GM21381 (cell line): ENCODE measurements around the gene CDT1.
"Not testable (repeated sequence)": the region's sequence is repeated elsewhere in the genome, so short reads cannot be mapped to it uniquely, and the experiment has no call there.

Source experiments
- ATAC-seq: cut with Tn5 transposase; IDR thresholded peaks from one replicate; pipeline ENCODE4 v1.9.1; 2021; ENCODE audit warnings: mild to moderate bottlenecking, moderate library complexity; ENCODE audit not compliant: unreplicated experiment

CDT1 gene

DNA sequence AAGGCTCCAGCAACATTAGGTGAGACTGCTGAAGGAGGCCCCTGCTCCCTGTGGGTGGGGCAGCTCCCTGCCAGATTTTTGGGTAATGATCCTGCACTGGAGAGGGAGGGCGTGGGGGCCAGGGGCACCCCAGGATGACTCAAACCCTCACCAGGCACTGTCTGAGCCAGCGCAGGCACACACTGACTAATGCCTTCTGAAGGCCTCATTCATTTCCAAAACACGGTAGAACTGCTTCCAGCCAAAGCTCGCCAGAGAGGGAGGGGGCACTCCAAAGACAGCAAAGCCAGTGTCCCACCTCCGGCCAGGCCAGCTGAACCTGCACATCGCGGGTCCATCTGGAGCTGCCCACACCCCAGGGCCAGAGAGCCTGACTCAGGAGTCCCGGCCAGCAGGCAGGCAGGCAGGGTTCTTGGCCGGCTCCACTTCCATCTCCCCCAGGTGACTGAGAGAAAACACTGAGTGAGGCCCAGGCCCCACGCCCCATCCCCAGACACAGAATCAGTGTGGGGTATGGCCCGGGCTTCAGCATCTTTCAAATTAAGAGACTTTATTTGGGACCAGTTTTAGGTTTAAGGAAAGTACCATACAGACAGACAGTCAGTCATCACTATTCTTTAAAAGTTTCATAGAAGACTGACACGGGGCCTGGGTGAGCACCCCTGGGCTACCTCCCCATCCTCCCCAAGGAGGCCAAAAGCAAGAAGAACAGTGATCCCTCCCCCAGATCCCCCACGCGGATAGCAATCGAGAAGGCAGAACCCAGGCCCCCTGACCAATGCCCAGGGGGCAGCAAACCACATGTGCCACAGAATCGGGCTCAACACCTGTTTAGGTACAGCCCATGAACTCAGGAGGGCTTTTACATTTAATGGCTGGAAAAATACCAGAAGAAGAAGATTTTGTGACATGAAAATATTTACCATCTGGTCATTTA is 20.9 kb upstream of the CDT1 start:
- no peak for ATAC-seq

DNA sequence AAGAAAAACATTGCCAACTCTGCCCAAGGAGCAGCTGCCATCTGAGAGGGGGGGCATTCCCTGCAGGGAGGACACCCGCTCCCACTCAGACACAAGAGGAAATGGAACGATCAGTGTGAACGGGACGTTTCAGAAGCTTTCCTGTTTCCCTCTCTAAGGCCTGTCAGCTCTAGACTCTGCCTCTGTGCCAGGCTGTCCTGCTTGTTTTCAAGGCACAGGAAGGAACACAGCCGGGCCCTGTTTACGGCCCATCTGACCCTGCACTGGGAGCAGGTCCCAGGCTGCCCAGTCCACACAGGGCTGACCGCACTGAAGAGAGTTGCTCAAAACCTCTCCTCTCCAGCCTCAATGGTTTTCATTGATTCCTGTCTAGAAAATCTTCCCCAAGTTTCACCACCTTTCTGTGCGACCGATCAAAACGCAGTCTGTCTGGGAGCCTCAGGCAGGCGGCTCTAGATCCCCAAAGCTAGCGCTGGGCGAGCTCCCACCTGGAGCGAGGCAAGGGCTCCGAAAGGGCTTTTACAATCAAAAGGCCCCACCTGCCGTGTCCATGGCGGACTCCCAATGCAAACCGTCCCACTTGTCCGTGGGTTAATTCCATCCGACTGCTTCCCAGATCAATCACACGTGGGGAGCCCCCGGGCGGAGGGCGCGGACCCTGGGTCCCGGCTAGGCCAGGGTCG is 20.1 kb upstream of the CDT1 start:
- ATAC-seq, result no peak

DNA sequence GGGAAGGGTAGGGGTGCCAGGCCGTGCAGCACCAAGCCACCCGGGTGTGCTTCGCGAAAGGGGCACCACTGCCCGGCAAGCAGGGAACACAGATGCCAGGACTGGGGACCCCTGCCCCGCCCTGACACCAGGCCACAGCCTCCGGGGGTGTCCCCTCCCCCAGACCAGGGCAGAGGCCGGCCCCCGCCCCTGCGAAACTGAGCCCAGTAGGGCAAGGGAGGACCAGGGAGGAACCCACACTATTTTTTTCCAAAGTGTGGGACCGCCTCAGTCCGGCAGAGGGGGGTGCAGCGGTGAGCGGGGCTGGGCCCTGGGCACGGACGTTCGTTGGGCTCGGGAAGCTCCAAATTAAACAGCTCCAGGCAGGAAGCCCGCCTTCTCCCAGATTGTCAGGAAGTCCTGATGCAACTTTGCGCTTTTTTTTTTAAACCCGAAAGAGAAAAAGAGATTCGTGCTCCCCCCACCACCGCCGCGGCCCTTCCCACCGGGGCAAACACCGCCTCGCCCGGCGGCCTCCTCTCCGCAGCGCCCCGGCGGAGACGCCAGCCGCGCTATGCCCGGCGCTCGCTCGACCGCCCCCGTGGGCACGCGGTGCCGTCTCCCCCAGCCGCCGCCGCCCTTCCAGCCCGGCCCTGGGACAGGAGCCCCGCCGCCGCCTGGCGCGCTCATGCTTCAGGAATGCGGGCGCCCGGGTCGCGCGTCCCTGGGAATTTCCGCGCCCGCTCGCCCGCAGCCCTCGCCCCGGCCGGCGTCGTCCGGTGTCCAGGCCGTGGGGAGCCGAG is 19.3 kb upstream of the CDT1 start:
- ATAC-seq, result peak; percentile 8

DNA sequence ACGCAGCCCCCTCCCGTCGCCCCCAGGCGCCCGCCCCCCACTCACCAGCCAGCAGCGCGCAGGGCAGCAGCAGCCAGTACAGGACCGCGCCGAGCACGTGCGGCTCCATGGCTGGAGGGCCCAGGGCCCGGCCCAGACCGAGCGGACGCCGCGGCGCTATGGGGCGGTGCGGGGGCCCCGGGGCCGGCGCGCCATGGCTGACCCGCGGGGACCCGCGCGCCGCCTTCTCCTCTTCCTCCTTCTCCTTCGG is 18.8 kb upstream of the CDT1 start:
- no peak for ATAC-seq

DNA sequence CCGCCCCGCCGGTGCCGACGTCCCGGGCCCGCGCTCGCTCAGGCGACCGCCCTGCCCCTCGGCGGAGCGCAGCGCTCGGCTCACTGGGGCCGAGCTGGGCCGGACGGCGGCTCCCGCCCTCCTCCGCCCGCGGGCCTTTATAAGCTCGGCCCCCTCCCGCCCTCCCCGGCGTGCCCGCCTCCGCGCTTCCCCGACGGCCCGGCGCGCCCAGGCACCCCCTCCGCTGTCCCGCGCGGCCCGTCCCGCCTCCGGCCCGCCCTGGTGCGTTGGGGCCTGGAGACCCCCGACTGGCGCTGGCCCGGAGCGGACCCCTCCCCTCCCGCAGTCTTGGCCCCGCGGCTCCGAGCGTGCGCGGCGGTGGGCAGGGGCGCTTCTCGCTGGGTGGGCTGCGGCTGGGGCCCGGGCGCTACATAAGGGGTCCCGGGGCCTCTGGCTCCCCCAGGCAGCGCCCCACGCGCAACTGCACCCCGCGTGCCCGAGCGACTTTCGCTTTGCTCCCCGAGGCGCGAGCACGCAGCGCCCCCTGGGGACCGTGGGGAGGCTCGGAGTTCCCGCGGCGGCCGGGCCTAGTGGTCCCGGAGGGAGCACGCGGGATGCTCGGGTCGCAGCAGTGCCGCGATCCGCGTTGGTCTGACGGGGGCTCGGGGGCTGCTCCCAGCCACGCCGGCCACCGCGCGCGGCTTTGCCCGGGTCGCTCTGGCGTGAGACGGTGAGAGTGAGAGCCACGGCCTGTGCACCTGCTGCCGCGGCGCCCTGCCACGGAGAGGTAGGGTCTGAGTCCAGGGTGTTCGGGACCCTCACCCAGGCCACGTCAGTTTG is 18.3 kb upstream of the CDT1 start, which contains the start of gene PIEZO1:
Gene PIEZO1, minus strand, starts transcription at position 115 of the 819 bp plus-strand sequence. CDS start 256 bp downstream, outside the sequence.
- peak; percentile 30 for ATAC-seq

DNA sequence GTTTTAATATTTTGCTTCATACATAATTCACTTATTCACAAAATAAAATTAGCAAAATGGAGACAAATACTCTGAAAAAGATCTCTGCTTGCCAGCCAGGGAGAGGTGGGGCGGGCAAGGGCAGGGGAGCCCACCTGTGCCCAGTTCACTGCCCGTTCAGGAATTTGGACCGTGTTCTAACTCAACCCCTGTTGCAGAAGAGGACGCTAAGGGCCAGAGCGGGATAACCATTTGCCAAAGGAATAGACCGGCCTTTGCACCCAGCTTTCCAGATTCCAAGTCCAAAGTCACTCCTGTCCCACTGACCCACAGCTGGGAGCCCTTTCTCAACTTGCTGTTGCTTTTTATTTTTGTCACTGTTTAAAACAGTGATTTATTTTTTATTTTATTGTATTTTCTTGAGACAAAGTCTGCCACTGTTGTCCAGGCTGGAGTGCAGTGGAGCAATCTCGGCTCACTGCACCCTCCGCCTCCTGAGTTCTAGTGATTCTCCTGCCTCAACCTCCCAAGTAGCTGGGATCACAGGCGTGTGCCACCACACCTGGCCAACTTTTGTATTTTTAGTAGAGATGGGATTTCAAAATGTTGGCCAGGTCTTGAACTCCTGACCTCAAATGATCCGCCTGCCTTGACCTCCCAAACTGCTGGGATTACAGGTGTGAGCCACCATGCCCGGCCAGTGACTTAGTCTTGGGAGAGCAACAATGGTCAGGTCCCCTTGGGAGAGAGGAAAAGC is 15.8 kb upstream of the CDT1 start:
- no peak for ATAC-seq

DNA sequence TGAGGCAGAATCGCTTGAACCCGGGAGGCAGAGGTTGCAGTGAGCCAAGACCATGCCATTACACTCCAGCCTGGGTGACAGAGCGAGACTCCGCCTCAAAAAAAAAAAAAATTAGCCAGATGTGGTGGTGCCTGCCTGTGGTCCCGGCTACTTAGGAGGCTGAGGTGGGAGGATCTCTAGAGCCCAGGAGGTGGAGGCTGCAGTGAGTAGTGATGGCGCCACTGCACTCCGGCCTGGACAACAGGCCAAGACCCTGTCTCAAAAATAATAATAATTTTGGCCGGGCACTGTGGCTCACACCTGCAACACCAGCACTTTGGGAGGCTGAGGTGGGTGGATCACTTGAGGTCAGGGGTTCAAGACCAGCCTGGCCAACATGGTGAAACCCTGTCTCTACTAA is 14.8 kb upstream of the CDT1 start:
- ATAC-seq, result not testable (repeated sequence)

DNA sequence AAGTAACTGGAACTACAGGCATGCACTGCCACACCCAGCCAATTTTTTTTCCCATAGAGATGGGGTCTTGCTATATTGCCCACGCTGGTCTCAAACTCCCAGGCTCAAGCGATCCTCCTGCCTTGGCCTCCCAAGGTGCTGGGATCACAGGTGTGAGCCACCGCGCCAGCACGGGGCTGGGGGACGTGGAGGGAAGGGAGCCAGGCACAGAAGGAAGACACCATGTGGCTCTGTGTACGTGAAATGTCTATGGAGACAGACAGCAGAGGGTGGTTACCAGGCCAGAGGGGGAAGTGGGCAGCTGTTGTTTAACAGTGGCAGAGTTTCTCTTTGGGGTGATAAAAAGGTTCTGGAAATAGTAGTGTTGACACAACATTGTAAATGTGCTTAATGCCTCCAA is 14.0 kb upstream of the CDT1 start:
- ATAC-seq, result no peak

DNA sequence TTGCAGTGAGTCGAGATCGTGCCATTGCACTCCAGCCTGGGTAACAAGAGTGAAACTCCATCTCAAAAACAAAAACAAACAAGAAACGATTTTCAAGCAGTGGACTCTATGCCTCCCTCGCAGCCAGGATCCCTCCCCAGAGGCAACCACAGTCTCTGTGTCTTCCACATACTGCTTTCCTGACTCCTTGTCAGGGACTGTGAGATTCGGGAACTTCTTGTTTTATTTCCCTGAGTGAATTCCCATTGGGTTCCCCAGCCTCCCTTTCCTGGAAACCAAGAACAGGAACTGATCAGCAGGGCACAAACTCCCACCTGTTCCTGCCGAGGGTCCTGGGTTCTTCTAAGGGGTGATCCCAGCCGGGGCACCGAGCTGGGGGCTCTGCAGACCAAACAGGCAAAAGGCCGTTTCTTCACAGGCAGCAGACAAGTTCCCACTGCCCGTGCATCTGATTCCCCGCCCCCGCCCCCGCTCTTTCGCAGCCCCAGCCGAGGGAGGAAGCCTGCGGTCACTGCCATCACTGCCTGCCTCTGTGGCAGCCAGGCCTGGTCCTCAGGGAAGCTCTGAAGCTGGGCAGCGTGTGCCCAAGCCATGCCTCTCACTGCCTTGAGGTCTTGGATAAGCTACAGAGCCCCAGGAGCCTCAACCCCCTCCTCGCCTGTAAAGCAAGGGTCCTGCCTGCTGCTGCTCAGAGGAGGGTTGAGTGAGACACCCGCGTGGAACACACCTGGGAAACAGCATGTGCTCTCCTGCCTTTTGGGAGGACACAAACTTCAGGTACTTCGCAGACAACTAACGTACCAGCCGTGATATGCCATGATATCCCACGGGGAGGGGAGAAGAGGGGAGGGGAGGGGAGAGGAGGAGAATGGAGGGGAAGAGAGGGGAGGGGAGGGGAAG is 13.0 kb upstream of the CDT1 start:
- no peak for ATAC-seq

DNA sequence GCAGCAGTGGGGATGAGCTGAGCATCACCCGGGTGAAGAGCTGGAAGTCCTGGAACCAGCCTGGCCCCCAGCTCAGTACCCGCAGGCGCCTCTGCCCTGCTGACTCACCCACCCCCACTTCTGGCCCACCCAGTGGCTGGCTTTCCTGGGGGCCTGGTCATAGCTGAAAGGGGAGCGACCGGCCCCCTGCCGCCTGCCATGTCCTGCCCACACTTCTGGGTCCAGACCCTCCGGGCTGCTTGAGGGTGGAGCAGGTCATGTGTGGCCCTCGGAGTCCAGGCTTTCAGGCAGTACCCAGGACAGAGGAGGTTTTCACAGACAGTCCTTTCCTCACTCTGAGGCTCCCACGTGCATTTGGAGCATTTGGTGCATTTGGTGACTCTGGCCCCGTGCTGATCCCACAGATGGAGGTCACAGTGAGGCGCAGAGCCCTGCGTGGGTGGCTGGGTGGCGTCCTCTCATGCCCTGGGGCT is 11.5 kb upstream of the CDT1 start:
- ATAC-seq, result no peak

DNA sequence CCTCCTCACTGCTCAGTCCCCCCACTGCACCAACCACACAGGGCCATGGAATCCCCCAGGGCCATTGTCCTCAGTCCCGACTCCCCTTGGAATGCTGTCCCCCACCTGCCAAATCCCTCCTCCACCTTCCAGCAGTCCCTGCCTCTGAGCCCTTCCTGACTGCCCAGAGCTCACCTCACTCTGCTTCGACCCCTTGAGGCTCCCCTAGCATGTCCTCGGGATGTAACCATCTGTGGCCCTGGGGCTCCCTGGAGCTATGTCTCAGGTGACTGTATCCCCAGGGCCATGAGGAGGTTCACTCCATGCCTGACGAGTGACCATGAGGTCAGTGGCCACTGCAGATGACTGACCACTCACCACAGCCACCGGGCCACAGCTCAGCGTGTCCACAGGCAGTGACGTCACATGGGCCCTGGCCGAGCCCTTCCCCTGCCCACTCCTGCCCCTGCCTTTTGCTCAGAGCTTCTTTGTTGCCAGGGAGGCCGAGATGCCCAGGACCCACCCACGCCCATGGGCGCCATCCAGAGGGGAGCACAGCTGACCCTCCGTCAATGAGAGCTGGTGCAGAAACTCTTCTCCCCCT is 10.8 kb upstream of the CDT1 start:
- ATAC-seq, result no peak

DNA sequence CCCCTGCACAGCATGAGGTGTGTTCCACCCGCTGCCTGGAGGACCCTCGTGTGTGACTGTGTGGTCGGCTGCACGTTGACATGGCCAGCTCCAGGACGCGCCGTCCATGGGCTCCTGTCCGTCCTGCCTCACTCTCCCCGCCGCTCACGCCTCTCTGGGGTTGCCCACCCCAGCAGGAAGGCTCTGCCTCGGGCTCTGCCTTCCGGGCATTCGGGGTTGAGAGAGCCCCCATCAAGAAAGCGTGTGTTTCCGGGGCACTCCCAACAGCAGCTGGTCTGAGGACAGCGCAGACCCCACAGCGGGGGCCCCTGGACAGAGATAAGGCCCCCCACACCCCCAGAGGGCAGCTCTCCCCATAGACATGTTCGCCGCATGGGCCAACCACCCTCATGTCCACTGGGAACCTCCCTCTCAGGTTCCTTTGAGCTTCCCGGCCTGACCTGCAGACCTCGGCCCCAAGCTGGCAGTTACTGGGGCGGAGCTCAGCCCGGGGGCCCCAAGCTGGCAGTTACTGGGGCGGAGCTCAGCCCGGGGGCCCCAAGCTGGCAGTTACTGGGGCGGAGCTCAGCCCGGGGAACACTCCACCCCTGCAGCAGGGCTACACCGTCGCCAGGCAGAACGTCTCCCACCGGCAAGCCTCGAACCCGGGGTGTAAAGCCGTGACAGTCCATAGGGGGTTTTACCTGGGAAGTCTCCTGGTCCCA is 10.2 kb upstream of the CDT1 start:
- ATAC-seq, result no peak

DNA sequence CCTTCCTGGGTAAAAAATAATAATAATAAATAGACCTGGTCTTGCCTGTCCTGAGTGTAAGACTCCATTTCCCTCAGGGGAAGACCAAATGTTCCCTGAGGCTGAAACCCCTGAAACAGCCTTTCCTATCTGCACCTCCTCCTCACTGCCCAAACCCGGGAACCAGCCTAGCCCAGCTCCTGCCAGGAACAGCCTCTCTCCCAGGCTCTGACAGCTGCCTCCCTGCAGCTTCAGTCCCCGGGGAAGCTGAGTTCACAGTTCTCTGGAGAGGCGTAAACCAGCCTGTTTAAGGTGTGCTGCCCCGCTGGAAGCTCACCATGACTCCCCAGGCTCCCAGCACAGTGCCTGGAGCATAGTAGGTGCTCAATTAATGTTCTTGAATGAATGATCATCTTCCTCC is 7.3 kb upstream of the CDT1 start:
- ATAC-seq, result no peak

DNA sequence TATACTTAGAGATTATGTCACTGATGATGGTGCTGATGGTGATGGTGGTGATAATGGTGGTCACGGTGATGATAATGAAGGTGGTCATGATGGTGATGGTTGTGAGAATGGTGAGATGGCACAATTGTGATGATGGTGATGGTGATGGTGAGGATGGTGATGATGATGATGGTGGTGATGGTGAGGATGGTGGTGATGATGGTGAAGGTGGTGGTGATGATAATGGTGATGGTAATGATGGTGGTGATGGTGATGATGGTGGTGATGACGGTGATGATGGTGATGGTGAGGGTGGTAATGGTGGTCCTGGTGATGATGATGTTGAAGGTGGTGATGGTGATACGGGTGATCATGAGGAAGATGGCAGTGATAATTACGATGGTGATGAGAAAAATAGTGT is 5.5 kb upstream of the CDT1 start:
- ATAC-seq, result no peak

DNA sequence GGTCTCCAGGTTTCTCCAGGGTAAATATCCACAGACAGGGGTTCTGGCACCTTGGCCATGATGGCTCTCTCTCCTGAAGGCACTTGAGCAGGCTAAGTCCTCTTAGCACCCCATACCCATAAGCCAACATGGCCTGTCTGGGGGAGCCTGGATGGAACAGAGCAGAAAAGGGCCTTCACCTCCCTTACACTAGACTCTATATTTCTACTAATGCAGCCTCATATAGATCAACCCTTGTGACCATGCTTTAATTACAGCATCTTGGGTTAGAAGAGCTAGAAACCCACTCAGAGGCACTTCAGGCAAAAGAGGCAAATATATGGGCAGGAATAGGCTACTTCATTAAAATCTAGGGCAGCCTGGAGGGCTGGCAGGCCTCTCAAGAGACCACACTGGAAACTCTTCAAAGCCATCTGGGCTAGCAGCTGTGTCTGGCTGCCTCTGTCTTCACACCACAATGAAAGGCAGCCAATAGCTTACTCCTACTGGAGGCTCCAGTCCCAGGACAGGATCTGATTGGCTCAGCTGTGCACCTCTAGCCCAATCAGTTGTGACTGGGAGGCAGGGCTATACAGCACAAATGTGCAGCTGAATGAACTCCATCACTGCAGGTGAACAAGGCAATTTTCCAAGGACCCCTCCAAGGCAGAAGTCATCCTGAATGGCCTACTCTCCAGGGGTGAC is 4.7 kb upstream of the CDT1 start:
- no peak for ATAC-seq

DNA sequence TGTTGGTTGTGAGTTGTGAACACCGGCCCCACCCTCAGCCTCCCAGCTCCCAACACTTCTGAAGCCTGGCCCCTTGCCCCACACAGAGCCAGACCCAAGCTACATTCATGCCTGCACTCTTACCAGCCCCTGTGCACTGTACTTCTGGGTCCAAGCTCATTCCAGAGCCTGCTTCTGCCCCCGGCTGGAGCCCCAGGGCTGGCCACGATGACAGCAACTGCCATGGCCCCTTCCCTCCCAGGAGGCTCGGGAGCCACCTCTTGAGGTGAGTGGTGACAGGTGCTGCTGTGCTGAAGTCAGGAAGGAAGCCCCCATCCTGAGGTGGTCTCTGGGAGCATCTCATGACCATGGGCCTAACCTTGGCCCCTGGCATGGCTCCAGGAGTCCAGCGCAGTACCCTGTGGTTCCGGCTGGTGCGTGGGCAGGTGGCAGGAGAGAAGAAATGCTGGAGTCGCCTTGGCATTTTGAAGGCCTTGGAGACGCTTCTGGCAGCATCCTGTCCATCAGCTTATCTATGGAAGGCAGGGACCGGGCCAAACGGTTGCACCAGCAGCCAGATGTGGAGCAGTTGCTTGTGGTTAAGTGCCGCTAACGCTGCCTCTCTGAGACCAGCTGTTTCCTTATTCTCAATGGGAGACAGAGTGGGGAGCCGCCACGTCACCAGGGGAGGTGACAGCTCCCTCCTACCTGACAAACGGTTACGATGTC is 3.9 kb upstream of the CDT1 start:
- no peak for ATAC-seq

DNA sequence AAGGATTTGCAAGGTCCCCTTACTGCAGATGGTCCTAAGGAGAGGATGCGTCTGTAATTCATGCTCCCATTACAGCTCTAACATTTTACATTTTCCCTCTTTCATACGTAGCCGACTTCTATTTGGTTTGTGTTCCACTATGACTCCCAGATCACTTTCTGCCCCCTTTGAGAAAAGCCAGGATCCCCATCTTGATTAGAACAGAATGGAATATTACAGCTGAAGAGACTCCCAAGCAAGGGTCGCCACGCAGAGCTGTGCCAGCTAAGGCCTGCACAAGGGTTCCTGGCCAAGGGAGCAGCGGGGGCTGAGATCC is 3.4 kb upstream of the CDT1 start:
- no peak for ATAC-seq
